NB4 (cell line): ENCODE results near the gene C17orf113.
A peak's percentile ranks its signal among the peaks of the same experiment; 100 is the strongest.

Experiments
- DNase-seq: peaks from one replicate; pipeline ENCODE4 v3.0.0; 2010; ENCODE audit warnings: low read depth
- H3K4me3 ChIP-seq: one replicate; pipeline ENCODE4 v1.5.1; 2011; ENCODE audit warnings: mild to moderate bottlenecking, low read depth, low read length, moderate library complexity
- MYC ChIP-seq: IDR thresholded peaks from 2 replicates; pipeline ENCODE4 v1.6.1; 2011; ENCODE audit warnings: low read depth, low read length
- POLR2A ChIP-seq: IDR thresholded peaks from 2 replicates; pipeline ENCODE4 v1.6.1; 2011; ENCODE audit warnings: mild to moderate bottlenecking; ENCODE audit not compliant: insufficient read length; ENCODE audit errors: extremely low read depth
- TF ChIP-seq, protein P1 (sequence below): IDR thresholded peaks from one replicate; pipeline ENCODE4 v1.5.1; 2012; ENCODE audit warnings: low read depth, low read length
- TF ChIP-seq, protein P2 (sequence below): IDR thresholded peaks from 2 replicates; pipeline ENCODE4 v1.6.1; 2011; ENCODE audit warnings: low read depth, low read length

The C17orf113 gene

DNA sequence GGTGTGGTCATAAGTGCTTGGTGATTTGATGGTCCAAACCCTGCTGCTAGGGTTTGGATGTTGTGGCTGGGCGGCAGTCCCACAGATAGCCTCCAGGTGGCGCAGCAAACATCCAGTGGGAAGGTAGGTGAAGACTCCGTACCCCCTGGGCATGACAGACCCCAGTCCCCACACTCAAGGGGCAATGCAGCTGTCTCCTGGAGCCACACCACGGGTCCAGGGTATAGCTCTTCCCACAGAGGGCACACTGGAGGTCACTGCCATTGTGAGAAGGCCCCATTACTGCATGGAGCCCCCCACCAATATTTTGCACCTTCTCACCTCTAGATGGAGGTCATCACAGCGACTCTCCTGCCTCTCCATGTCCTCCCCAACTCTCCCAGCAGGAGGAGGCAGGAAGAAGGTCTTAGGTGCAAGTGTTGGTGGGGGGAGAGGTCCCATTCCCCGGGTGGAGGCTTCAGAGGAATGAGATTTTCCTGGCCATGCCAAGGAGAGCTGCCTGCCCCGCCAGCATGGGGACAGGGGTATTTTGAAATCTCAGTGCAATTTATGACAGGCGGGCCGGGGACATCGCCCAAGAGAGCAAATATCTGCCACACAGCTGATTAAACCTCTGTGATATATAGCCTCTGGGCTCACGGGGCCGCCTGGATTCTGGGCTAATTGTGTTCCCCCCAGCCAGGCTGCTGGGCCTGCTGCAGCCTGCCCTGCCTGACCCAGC lies 17.1 kb upstream of the C17orf113 start:
- peak; percentile 68 for DNase-seq
- no peak overlapping the region for H3K4me3 ChIP-seq
- TF ChIP-seq, protein P1, sequence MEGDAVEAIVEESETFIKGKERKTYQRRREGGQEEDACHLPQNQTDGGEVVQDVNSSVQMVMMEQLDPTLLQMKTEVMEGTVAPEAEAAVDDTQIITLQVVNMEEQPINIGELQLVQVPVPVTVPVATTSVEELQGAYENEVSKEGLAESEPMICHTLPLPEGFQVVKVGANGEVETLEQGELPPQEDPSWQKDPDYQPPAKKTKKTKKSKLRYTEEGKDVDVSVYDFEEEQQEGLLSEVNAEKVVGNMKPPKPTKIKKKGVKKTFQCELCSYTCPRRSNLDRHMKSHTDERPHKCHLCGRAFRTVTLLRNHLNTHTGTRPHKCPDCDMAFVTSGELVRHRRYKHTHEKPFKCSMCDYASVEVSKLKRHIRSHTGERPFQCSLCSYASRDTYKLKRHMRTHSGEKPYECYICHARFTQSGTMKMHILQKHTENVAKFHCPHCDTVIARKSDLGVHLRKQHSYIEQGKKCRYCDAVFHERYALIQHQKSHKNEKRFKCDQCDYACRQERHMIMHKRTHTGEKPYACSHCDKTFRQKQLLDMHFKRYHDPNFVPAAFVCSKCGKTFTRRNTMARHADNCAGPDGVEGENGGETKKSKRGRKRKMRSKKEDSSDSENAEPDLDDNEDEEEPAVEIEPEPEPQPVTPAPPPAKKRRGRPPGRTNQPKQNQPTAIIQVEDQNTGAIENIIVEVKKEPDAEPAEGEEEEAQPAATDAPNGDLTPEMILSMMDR = peak; percentile 89
- TF ChIP-seq MYC = no peak

GRCh38 chr17:42065201-42065600 lies 14.8 kb upstream of the C17orf113 start:
- TF ChIP-seq, protein P1 = no peak
- TF ChIP-seq, protein P2, sequence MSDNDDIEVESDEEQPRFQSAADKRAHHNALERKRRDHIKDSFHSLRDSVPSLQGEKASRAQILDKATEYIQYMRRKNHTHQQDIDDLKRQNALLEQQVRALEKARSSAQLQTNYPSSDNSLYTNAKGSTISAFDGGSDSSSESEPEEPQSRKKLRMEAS = no peak
- no peak for TF ChIP-seq POLR2A
- TF ChIP-seq MYC = no peak
- peak; percentile 44 for DNase-seq
- H3K4me3 ChIP-seq = no peak overlapping the region

DNA sequence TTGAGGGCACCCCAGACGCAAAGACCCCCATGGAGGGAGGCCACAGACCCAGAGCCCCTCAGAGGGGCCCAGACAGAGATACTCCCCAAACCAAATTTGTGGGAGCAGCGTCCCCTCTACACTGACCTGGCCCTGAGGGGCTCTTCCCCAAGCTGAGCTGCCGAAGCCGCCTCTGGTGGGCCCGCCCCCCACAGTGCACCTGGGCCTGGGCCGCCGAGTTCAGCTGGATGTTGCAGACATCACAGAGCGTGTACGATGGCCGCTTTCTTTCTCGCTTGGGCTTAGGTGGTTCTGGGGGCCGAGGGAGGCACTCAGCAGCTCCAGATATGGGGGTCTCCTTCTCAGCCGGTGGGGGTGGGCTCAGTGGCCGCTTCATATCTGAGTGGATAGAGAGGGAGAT lies 12.3 kb upstream of the C17orf113 start:
- DNase-seq = no peak
- TF ChIP-seq MYC (no peak), POLR2A (no peak)
- TF ChIP-seq, protein P2 = no peak
- TF ChIP-seq, protein P1 = no peak

GRCh38 chr17:42061646-42062487 lies 11.5 kb upstream of the C17orf113 start:
- DNase-seq = no peak
- H3K4me3 ChIP-seq = no peak overlapping the region
- no peak for TF ChIP-seq POLR2A
- no peak for TF ChIP-seq MYC
- TF ChIP-seq, protein P2 = no peak
- TF ChIP-seq, protein P1 = no peak

More for the DNA sequence above, 12.3 kb upstream of the C17orf113 start:
- H3K4me3 ChIP-seq = no peak overlapping the region

DNA sequence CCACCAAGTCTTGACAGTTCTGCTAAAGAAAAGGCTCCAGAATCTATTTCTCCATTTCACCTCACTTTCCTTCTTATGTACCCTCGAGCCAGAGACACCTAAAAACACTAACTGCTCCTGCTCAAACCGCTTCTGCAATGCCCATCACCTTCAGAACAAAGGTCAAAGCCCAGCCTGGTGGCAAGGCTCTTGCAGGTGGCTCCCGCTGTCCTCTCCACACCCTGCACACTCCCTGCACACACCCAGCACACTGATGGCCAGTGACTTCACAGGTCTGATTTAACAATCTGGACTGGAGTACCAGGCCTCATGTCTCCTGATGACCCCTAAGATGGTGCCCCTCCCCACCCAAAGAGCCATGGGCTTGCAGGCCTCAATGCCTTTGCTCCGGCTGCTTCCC lies 9.8 kb upstream of the C17orf113 start:
- DNase-seq = no peak
- TF ChIP-seq, protein P2 = no peak
- TF ChIP-seq POLR2A (no peak), MYC (no peak)
- TF ChIP-seq, protein P1 = no peak
- H3K4me3 ChIP-seq = no peak overlapping the region
